ENCODE results near the gene USP9X.
"Not testable (repeated sequence)": the region's sequence is repeated elsewhere in the genome, so short reads cannot be mapped to it uniquely, and the experiment has no call there.

The USP9X gene

GRCh38 chrX:41265615-41266014 lies 180.4 kb downstream of the USP9X start:
- peak; percentile 51 for DNase-seq (ENCODE audit: low read depth)
- H3K4me3 ChIP-seq (ENCODE audit: low read depth, low read length): peak overlapping the region; percentile 14
- TF ChIP-seq, protein P1, sequence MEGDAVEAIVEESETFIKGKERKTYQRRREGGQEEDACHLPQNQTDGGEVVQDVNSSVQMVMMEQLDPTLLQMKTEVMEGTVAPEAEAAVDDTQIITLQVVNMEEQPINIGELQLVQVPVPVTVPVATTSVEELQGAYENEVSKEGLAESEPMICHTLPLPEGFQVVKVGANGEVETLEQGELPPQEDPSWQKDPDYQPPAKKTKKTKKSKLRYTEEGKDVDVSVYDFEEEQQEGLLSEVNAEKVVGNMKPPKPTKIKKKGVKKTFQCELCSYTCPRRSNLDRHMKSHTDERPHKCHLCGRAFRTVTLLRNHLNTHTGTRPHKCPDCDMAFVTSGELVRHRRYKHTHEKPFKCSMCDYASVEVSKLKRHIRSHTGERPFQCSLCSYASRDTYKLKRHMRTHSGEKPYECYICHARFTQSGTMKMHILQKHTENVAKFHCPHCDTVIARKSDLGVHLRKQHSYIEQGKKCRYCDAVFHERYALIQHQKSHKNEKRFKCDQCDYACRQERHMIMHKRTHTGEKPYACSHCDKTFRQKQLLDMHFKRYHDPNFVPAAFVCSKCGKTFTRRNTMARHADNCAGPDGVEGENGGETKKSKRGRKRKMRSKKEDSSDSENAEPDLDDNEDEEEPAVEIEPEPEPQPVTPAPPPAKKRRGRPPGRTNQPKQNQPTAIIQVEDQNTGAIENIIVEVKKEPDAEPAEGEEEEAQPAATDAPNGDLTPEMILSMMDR (IDR thresholded peaks at IDR 0.05; ENCODE audit: low read depth, low read length, missing control alignments): no peak
- in situ Hi-C loops (cut with HindIII; ENCODE audit: low sequenced_read_pairs): no loop called here

GRCh38 chrX:41273638-41274037 lies 188.4 kb downstream of the USP9X start:
- H3K4me3 ChIP-seq (ENCODE audit: low read depth, low read length): no peak overlapping the region
- in situ Hi-C loops (cut with HindIII; ENCODE audit: low sequenced_read_pairs): no loop called here
- DNase-seq (ENCODE audit: low read depth): peak; percentile 5
- TF ChIP-seq, protein P1 (IDR thresholded peaks at IDR 0.05; ENCODE audit: low read depth, low read length, missing control alignments): no peak

DNA sequence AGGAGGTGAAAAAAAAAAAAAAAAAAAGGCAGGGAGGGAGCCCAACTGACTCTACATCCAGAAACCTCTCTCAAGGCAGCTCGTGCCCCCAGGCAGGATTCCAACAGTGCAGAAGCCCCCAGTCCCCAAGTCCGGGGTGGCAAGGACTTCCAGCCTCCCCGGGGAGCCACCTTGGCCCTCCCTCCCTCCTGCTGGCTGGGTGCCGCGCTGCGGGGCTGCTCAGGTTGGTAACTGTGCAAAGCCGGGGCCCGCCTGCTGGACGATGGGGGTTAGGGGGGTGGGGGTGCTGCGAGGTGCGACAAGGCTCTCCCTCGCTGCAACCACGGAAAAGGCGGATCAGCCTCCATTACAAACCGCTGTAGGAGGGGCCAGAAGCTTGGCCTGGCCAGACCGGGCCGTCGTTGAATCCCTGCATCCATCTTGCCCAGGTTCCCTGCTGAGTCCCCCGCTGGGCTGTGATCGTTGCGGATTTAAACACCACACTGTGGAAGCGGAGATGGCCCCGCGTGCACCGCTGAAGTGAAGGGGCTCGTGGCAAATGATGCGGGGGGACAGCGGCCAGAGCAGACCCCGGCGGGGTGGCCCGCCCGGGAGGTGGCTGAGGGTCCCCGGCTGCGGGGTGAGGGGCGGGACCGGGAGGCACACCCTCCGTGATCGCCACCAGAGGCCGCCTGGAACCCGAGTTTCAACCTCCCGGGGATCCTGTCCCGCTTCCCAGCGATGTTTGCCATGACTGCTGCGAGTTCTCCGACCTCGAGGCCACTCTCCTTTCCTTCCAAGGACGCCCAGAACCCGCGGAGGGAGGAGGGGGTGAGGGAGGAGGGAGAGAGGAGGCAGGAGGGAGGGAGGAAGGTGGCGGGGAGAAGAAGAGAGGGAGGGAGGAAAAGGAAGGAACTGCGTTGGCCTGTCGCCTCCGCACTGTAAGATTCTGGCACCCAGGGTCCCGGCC lies 190.7 kb downstream of the USP9X start:
- no peak for DNase-seq (ENCODE audit: low read depth)
- in situ Hi-C loops (cut with HindIII; ENCODE audit: low sequenced_read_pairs): no loop called here
- TF ChIP-seq, protein P1 (IDR thresholded peaks at IDR 0.05; ENCODE audit: low read depth, low read length, missing control alignments): peak; percentile 34
- H3K4me3 ChIP-seq (ENCODE audit: low read depth, low read length): peak overlapping the region; percentile 38

DNA sequence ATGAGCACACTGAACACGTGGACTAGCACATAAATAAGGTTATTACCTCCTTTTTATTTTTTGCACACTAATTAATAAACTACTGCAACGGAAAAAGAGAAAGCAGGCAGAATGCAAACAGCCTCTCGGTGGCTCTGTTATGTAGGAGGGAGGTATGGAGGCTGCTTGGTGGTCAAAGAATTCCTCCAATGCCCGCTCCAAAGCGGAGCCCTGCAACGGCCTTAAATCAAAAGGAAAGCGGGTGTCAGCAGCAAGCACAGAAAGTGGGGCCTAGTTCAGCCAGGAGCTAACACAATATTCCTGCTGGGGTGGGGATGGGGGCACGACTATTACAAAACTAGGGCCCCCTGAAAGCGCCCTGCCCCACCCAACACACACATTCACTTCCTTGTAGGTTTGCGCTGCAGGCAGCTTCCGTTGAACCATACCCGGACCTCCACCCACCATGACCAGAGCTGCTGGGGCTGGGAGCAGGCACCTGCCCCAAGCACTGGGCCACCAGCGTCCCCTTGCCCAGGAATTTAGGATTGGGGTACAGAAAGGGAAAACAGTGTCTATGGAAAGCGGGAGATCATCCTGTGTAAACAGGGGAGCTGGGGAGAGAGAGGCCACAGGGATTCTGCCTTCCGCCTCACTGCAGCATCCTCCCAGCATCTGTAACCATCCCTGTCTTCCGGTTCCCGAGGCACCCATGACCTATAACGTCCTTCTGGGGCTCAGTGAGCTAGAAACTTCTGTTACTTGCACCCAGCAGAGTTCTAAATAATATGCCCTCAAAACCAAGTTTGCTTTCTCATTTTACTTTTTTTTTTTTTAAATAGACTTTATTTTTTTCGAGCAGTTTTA lies 191.6 kb downstream of the USP9X start:
- H3K4me3 ChIP-seq (ENCODE audit: low read depth, low read length): peak overlapping the region; percentile 38
- TF ChIP-seq, protein P1 (IDR thresholded peaks at IDR 0.05; ENCODE audit: low read depth, low read length, missing control alignments): no peak
- no peak for DNase-seq (ENCODE audit: low read depth)
- in situ Hi-C loops (cut with HindIII; ENCODE audit: low sequenced_read_pairs): no loop called here

DNA sequence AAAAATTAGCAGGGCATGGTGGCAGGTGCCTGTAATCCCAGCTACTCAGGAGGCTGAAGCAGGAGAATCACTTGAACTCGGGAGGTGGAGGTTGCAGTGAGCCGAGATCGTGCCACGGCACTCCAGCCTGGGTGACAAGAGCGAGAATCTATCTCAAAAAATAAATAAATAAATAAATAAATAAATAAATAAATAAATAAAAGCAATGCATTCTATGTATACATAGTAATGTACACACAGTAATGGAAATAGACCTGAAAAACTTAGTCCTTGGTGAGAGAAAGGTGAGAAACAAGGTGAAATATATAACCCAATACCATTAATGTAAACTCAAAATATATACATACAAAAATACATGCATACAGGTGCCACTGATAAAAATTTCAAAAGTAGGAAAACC lies 197.1 kb downstream of the USP9X start:
- H3K4me3 ChIP-seq (ENCODE audit: low read depth, low read length); DNase-seq (ENCODE audit: low read depth); in situ Hi-C loops (cut with HindIII; ENCODE audit: low sequenced_read_pairs): not testable (repeated sequence)

DNA sequence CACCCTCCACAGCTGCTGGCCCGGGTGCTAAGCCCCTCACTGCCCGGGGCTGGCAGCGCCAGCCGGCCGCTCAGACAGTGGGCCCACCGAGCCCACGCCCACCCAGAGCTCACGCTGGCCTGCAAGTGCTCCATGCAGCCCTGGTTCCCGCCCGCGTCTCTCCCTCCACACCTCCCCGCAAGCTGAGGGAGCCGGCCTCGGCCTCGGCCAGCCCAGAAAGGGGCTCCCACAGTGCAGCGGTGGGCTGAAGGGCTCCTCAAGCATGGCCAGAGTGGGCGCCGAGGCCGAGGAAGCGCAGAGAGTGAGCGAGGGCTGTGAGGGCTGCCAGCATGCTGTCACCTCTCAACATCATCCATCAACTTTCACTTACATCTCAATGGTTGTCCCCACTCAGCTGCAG lies 200.7 kb downstream of the USP9X start:
- H3K4me3 ChIP-seq (ENCODE audit: low read depth, low read length); DNase-seq (ENCODE audit: low read depth); in situ Hi-C loops (cut with HindIII; ENCODE audit: low sequenced_read_pairs): not testable (repeated sequence)
